GM23338 (cell line): ENCODE measurements around the gene IL1RAPL2. TPM values are rescaled to one million over a fixed set of nuclear protein-coding genes. Genes with fewer than 3 reads are reported as not detected.

Experiments
- ATAC-seq: fragments of 200-7000 bp; cut with Tn5 transposase; 3 replicates; pipeline ENCODE4 v1.9.1; 2020
- DNase-seq: peaks from one replicate; pipeline ENCODE4 v3.0.0-alpha.2; 2015; ENCODE audit warnings: low spot score
- H2AFZ ChIP-seq: fragments of 200-600 bp; sonication (generic); 2 replicates; pipeline ENCODE4 v1.8.0; 2016; ENCODE audit warnings: antibody characterized with exemption, mild to moderate bottlenecking, moderate library complexity
- H3F3A ChIP-seq: fragments of 200-600 bp; sonication (generic); replicated peaks from 2 replicates; pipeline ENCODE4 v1.8.0; 2017; ENCODE audit warnings: antibody characterized with exemption, mixed run types, low read depth
- H3K27ac ChIP-seq: fragments of 200-600 bp; sonication (generic); 2 replicates; pipeline ENCODE4 v1.6.1; 2016; ENCODE audit warnings: low read depth
- H3K27me3 ChIP-seq: fragments of 200-600 bp; sonication (generic); 2 replicates; pipeline ENCODE4 v1.8.0; 2016; ENCODE audit warnings: mild to moderate bottlenecking, mixed run types, moderate library complexity; ENCODE audit not compliant: insufficient read depth
- H3K36me3 ChIP-seq: fragments of 200-600 bp; sonication (generic); 2 replicates; pipeline ENCODE4 v1.8.0; 2016; ENCODE audit warnings: mild to moderate bottlenecking; ENCODE audit not compliant: insufficient read depth
- H3K4me1 ChIP-seq: fragments of 200-600 bp; sonication (generic); 2 replicates; pipeline ENCODE4 v1.8.0; 2016; ENCODE audit warnings: mild to moderate bottlenecking, moderate library complexity; ENCODE audit not compliant: insufficient read depth
- H3K4me2 ChIP-seq: fragments of 200-600 bp; sonication (generic); 2 replicates; pipeline ENCODE4 v1.7.1; 2017; ENCODE audit warnings: mixed run types
- H3K4me3 ChIP-seq: fragments of 200-600 bp; sonication (generic); 2 replicates; pipeline ENCODE4 v1.6.1; 2016; ENCODE audit warnings: mixed run types
- H3K79me2 ChIP-seq: fragments of 200-600 bp; sonication (generic); replicated peaks from 2 replicates; pipeline ENCODE4 v1.8.0; 2017; ENCODE audit warnings: mild to moderate bottlenecking; ENCODE audit not compliant: insufficient read depth
- H3K9me2 ChIP-seq: fragments of 200-600 bp; sonication (generic); 2 replicates; pipeline ENCODE4 v1.8.0; 2017; ENCODE audit not compliant: insufficient read depth
- H4K20me1 ChIP-seq: fragments of 200-600 bp; sonication (generic); replicated peaks from 2 replicates; pipeline ENCODE4 v1.8.0; 2017; ENCODE audit warnings: mild to moderate bottlenecking; ENCODE audit not compliant: insufficient read depth
- H3K27ac Mint-ChIP-seq: 2 replicates; pipeline ENCODE4 v1.8.0; 2020; ENCODE audit warnings: inconsistent platforms, mild to moderate bottlenecking, moderate library complexity, mixed read lengths
- H3K27me3 Mint-ChIP-seq: 3 replicates; pipeline ENCODE4 v1.8.0; 2022; ENCODE audit warnings: low read depth, mild to moderate bottlenecking, moderate library complexity, mixed read lengths, inconsistent platforms; ENCODE audit not compliant: insufficient read depth, poor library complexity
- H3K36me3 Mint-ChIP-seq: 3 replicates; pipeline ENCODE4 v1.8.0; 2021; ENCODE audit warnings: low read depth, mild to moderate bottlenecking, inconsistent platforms, moderate library complexity, mixed read lengths
- H3K4me1 Mint-ChIP-seq: 3 replicates; pipeline ENCODE4 v1.8.0; 2020; ENCODE audit warnings: mild to moderate bottlenecking, inconsistent platforms, mixed read lengths
- H3K4me3 Mint-ChIP-seq: 3 replicates; pipeline ENCODE4 v1.8.0; 2021; ENCODE audit warnings: moderate library complexity, mild to moderate bottlenecking, inconsistent platforms, mixed read lengths
- H3K9me3 Mint-ChIP-seq: 3 replicates; pipeline ENCODE4 v1.8.0; 2020; ENCODE audit warnings: moderate library complexity, mild to moderate bottlenecking, inconsistent platforms, mixed read lengths
- CREB1 ChIP-seq: fragments of 250-450 bp; sonication (Bioruptor Pico); IDR thresholded peaks from 2 replicates; pipeline ENCODE4 v1.5.0; 2020; ENCODE audit warnings: low read depth, mild to moderate bottlenecking, moderate library complexity
- CTCF ChIP-seq, 2 experiments: fragments of 200-600 bp in 1 of 2; sonication (generic) in 1 of 2; conservative IDR thresholded peaks; 2 replicates each; pipeline versions ENCODE4 v1.5.1 to v1.6.1; 2016 to 2017; ENCODE audit warnings: antibody characterized with exemption in 2 of 2, low read depth in 2 of 2, mild to moderate bottlenecking in 2 of 2, moderate library complexity in 1 of 2
- REST ChIP-seq: IDR thresholded peaks from one replicate; pipeline ENCODE4 v1.6.1; 2018; ENCODE audit warnings: antibody characterized with exemption; ENCODE audit not compliant: unreplicated experiment
- ZNF462 ChIP-seq: fragments of 250-450 bp; sonication (Bioruptor Pico); IDR thresholded peaks from 2 replicates; pipeline ENCODE4 v1.5.0; 2020; ENCODE audit warnings: mild to moderate bottlenecking, moderate library complexity
- polyA plus RNA-seq: library from polyadenylated mRNA; unstranded; fragments of >200 nt; fragmentation: Nextera tagmentation; extraction: Ambion mirVana; gene quantifications from 2 replicates; pipeline ENCODE4 v1.2.1, GENCODE V29; 2016
- total RNA-seq: library from RNA; depleted of rRNA; stranded (reverse); fragments of >200 nt; shearing (Covaris generic); gene quantifications from 2 replicates; pipeline ENCODE4 v1.2.3, GENCODE V29; 2014
- TF ChIP-seq, protein P1 (sequence below): IDR thresholded peaks from 2 replicates; pipeline ENCODE4 v1.6.1; 2016; ENCODE audit warnings: antibody characterized with exemption

The IL1RAPL2 gene
- total and polyA plus RNA-seq, 2 experiments from 2014 or later, result 0.80 to 0.94 TPM

GRCh38 chrX:104972737-104973136, 406.7 kb downstream of the IL1RAPL2 start:
- no peaks in the 10 kb centered on the region for H3K9me3 Mint-ChIP-seq
- ATAC-seq (no peak), DNase-seq (no peak)
- no peaks in the 10 kb centered on the region for H3K4me1 Mint-ChIP-seq
- no peaks in the 10 kb centered on the region for H4K20me1 ChIP-seq
- H3K27ac ChIP-seq, result no peak overlapping the region
- H3K9me2 ChIP-seq, result no peaks in the 10 kb centered on the region
- no peak overlapping the region for H3K27ac Mint-ChIP-seq
- no peak overlapping the region for H2AFZ ChIP-seq
- no peak overlapping the region for H3K4me3 Mint-ChIP-seq
- peaks cover 2% of the 10 kb centered on the region for H3K27me3 Mint-ChIP-seq
- H3K79me2 ChIP-seq, result no peaks in the 10 kb centered on the region
- H3K4me1 ChIP-seq, result no peaks in the 10 kb centered on the region
- H3K4me2 ChIP-seq, result no peak overlapping the region
- TF ChIP-seq, protein P1, sequence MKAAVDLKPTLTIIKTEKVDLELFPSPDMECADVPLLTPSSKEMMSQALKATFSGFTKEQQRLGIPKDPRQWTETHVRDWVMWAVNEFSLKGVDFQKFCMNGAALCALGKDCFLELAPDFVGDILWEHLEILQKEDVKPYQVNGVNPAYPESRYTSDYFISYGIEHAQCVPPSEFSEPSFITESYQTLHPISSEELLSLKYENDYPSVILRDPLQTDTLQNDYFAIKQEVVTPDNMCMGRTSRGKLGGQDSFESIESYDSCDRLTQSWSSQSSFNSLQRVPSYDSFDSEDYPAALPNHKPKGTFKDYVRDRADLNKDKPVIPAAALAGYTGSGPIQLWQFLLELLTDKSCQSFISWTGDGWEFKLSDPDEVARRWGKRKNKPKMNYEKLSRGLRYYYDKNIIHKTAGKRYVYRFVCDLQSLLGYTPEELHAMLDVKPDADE, result no peak
- TF ChIP-seq CTCF (conservative IDR thresholded peaks at IDR 0.05; ENCODE audit: low read depth in 2 of 2) (no peak), CREB1 (CRISPR knock-in tag) (no peak), REST (no peak), ZNF462 (CRISPR knock-in tag) (no peak)
- no peaks in the 10 kb centered on the region for H3K36me3 Mint-ChIP-seq
- no peaks in the 10 kb centered on the region for H3F3A ChIP-seq
- H3K36me3 ChIP-seq, result no peaks in the 10 kb centered on the region
- no peaks in the 10 kb centered on the region for H3K27me3 ChIP-seq
- no peak overlapping the region for H3K4me3 ChIP-seq
